Activated CD8-positive, alpha-beta T cell treated with anti-CD3 and anti-CD28 coated beads for 36 hours (primary cell): ENCODE results near the gene CCDC33. TPM values are rescaled to one million over a fixed set of nuclear protein-coding genes. Genes with fewer than 3 reads are reported as not detected.

Source experiments
- ATAC-seq: fragments of 200-7000 bp; cut with Tn5 transposase; one replicate; pipeline ENCODE4 v1.10.0; 2021; ENCODE audit warnings: mild to moderate bottlenecking, moderate library complexity
- CTCF ChIA-PET: fragments of 350-600 bp; sonication (Branson Sonifier 250); formaldehyde crosslinking; loops from one replicate; lab custom pipeline; 2021; ENCODE audit warnings: antibody characterized with exemption; lab: Charles Lee
- POLR2A ChIA-PET: fragments of 350-600 bp; sonication (Branson Sonifier 250); formaldehyde crosslinking; loops from one replicate; lab custom pipeline; 2021; ENCODE audit warnings: antibody characterized with exemption; lab: Charles Lee
- DNase-seq: peaks from one replicate; pipeline ENCODE4 v3.0.0-alpha.2; 2020
- H3K27ac Mint-ChIP-seq: one replicate; pipeline ENCODE4 v1.8.0; 2021; ENCODE audit warnings: mild to moderate bottlenecking, mixed read lengths
- H3K27me3 Mint-ChIP-seq: one replicate; pipeline ENCODE4 v1.8.0; 2021; ENCODE audit warnings: mixed read lengths
- H3K36me3 Mint-ChIP-seq: one replicate; pipeline ENCODE4 v1.8.0; 2021; ENCODE audit warnings: low read depth, mixed read lengths
- H3K4me1 Mint-ChIP-seq: one replicate; pipeline ENCODE4 v1.8.0; 2021; ENCODE audit warnings: low read depth, mixed read lengths
- H3K4me3 Mint-ChIP-seq: one replicate; pipeline ENCODE4 v1.8.0; 2021; ENCODE audit warnings: mild to moderate bottlenecking, moderate library complexity, mixed read lengths
- H3K9me3 Mint-ChIP-seq: one replicate; pipeline ENCODE4 v1.8.0; 2021; ENCODE audit warnings: mixed read lengths
- CTCF ChIP-seq: fragments of 200-600 bp; IDR thresholded peaks from one replicate; pipeline ENCODE4 v1.8.0; 2022; ENCODE audit warnings: antibody characterized with exemption, mild to moderate bottlenecking
- intact Hi-C: fragments of 100-400 bp; cut with micrococcal nuclease; formaldehyde crosslinking; loops from one replicate; pipeline ENCODE4 v1.10.0; 2022
- total RNA-seq, 2 experiments: library from RNA; stranded (reverse); gene quantifications; one replicate each; pipeline ENCODE4 v1.2.3, GENCODE V29; 2021

CCDC33 gene
- total RNA-seq, 2 experiments from 2014 or later, result 0.16 to 0.38 TPM

GRCh38 chr15:74202452-74203401, 33.4 kb upstream of the CCDC33 start, which contains the start of gene STRA6:
TSS of gene STRA6 (minus strand) at chr15:74202787. CDS start at chr15:74202267, 520 bp downstream.
- peak; percentile 42 for DNase-seq
- Mint-ChIP-seq H3K4me3 (no peak within 1 kb of the TSS), H3K4me1 (peaks cover 4% of the 10 kb centered on the region), H3K9me3 (no peaks in the 10 kb centered on the region), H3K36me3 (no peaks in the 10 kb centered on the region), H3K27ac (no peak within 1 kb of the TSS), H3K27me3 (peaks cover 2% of the 10 kb centered on the region)
- peak; percentile 67 for ATAC-seq
- CTCF ChIA-PET, result interaction anchor here (1.0 to 1.2 kb wide), 2 partner anchors 19 to 75 kb away, joined by 3 read pairs; no protein-coding TSS in a partner anchor
- TF ChIP-seq CTCF, result no peak
- intact Hi-C loops, result no loop called here
- POLR2A ChIA-PET, result interaction anchor here (0.7 kb wide), 1 partner anchor 247 kb away, joined by 4 read pairs; no protein-coding TSS in a partner anchor

- POLR2A ChIA-PET, result no interaction called here
- H3K4me1 Mint-ChIP-seq, result peaks cover 4% of the 10 kb centered on the region
Observed at GRCh38 chr15:74203914-74204431, 32.2 kb upstream of the CCDC33 start.

GRCh38 chr15:74205582-74205947, 30.6 kb upstream of the CCDC33 start:
- no peaks in the 10 kb centered on the region for H3K36me3 Mint-ChIP-seq
- H3K4me1 Mint-ChIP-seq, result peaks cover 2% of the 10 kb centered on the region
- no peaks in the 10 kb centered on the region for H3K9me3 Mint-ChIP-seq
- CTCF ChIA-PET, result no interaction called here
- no peak for TF ChIP-seq CTCF
- DNase-seq (no peak), ATAC-seq (no peak)
- intact Hi-C loops, result no loop called here
- H3K4me3 Mint-ChIP-seq, result no peak overlapping the region
- H3K27me3 Mint-ChIP-seq, result peaks cover 2% of the 10 kb centered on the region
- no peak overlapping the region for H3K27ac Mint-ChIP-seq
- POLR2A ChIA-PET, result no interaction called here

More at GRCh38 chr15:74203914-74204431, 32.2 kb upstream of the CCDC33 start:
- no peak for DNase-seq
- no peak overlapping the region for H3K27ac Mint-ChIP-seq
- CTCF ChIA-PET, result interaction anchor here (1.2 kb wide), 1 partner anchor 20 kb away, joined by 3 read pairs; no protein-coding TSS in a partner anchor
- ATAC-seq, result no peak
- no peaks in the 10 kb centered on the region for H3K36me3 Mint-ChIP-seq
- intact Hi-C loops, result no loop called here
- peaks cover 2% of the 10 kb centered on the region for H3K27me3 Mint-ChIP-seq
- no peaks in the 10 kb centered on the region for H3K9me3 Mint-ChIP-seq
- no peak for TF ChIP-seq CTCF
- no peak overlapping the region for H3K4me3 Mint-ChIP-seq

GRCh38 chr15:74206801-74207281, 29.3 kb upstream of the CCDC33 start:
- intact Hi-C loops, result no loop called here
- POLR2A ChIA-PET, result no interaction called here
- DNase-seq, result no peak

More at GRCh38 chr15:74206801-74207281, 29.3 kb upstream of the CCDC33 start:
- ATAC-seq, result no peak
- no peaks in the 10 kb centered on the region for H3K9me3 Mint-ChIP-seq
- H3K27me3 Mint-ChIP-seq, result peaks cover 2% of the 10 kb centered on the region
- no peaks in the 10 kb centered on the region for H3K36me3 Mint-ChIP-seq
- no peaks in the 10 kb centered on the region for H3K4me1 Mint-ChIP-seq
- H3K4me3 Mint-ChIP-seq, result no peak overlapping the region
- no peak overlapping the region for H3K27ac Mint-ChIP-seq
- TF ChIP-seq CTCF, result no peak
- CTCF ChIA-PET, result no interaction called here
